ENCODE measurements around the gene RIOK3.
"Not testable (repeated sequence)": the region's sequence is repeated elsewhere in the genome, so short reads cannot be mapped to it uniquely, and the experiment has no call there.

RIOK3 gene, protein sequence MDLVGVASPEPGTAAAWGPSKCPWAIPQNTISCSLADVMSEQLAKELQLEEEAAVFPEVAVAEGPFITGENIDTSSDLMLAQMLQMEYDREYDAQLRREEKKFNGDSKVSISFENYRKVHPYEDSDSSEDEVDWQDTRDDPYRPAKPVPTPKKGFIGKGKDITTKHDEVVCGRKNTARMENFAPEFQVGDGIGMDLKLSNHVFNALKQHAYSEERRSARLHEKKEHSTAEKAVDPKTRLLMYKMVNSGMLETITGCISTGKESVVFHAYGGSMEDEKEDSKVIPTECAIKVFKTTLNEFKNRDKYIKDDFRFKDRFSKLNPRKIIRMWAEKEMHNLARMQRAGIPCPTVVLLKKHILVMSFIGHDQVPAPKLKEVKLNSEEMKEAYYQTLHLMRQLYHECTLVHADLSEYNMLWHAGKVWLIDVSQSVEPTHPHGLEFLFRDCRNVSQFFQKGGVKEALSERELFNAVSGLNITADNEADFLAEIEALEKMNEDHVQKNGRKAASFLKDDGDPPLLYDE

DNA sequence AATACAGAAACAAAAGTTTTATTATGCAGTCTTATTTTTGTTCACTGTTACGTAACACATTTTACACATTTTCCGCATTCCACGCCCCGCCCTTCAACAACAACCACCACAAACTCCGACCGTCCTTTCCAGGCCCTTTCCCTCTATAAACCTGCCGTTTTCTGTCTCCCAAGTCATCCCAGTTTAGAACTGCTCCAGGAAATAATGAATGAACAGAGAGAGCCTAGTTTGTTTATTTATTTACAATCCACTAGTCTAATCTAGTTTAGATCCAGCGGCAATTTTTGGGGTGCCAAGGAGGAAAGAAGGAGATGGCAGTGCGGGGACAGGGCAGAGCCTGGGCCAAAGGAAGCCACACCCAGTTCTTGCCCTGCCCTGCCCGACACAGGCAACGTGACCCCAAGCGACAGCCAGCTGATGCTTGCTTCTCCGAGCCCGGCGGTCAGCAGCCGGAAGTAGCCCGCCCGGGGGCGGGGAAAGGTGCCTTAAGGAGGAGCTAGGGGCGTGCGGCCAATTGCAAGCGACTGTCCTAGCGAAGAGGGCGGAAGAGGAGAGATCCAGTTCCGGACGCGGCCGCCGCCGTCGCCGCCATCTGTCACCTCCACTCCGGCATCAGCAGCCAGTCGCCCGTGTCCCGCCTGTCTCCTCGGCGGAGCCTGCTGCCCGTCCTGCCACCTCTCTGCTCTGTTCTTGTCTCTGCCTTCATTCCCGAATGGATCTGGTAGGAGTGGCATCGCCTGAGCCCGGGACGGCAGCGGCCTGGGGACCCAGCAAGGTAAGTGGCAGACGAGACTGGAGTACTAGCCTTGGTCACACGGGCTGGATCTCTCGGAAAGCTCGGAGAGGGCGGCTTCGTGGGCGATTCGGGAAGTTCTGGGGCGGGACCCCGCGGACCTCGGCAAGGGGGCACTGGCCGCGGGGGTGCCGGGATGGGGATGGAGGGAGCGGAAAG lies at the start of gene RIOK3:
TSS of gene RIOK3 (plus strand) at position 560 of the 952 bp plus-strand sequence. CDS start at position 713, 153 bp downstream.
- no peak for FAIRE-seq

DNA sequence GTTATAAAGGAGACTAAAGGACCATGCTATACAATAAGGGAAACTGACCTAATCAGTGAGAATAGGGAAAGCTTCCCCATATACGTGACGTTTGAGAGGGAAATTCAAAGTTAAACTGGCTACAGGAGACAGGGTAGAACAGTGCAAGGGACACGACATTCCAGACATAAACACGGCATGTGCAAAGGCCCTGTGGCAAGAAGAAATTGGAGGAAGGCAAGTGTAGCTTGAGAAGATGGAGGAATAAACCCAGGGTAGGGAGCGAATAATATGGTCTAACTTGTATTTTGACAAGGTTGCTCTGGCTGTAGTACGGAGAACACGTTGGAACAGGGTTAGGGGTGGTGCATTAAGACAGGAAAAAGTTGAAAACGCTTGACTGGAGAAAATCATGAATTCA lies 49.8 kb upstream of the RIOK3 start:
- no peak for FAIRE-seq

DNA sequence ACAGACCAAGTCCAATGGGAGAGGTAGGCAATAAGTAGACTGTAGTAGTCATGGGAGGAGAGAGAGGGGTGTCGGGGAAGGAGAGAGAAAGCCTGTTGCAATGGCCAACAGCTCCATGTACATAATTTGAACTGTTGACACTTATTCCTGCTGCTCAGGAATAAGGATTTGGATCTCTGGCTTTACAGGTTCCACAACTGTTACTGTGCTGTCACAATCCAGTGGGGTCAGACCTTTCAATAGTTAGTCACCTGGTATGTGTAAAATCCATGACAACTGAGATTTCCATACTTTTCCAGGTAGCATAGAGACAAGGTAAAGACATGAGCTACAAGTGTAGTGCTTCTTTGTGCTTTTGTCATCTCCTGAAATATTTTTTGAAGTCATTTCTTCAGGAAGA lies 47.5 kb upstream of the RIOK3 start:
- no peak for FAIRE-seq

DNA sequence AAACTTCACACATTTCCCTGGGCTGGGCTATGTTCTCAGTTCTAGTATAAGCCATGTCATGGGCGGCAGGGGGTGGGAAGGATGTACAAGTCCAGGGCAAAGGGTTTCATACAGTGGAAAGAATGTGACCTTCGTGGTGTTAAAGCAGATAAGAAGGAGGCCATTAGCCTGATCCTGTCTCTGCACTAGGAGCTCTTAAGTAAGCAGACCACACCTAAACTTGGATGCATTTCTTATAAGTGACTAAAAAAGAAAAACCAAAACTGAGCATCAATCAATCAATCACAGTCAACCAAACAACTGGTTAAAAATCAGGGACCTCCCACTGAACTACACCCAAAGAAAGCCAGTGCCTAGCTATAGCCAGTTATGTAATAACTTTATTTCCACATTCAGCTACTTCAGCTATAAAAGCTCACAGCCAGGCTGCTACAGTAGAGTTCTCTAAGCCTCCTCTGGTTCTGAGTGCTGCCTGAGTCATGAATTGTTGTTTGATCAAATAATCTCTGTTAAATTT lies 46.8 kb upstream of the RIOK3 start:
- FAIRE-seq: no peak

DNA sequence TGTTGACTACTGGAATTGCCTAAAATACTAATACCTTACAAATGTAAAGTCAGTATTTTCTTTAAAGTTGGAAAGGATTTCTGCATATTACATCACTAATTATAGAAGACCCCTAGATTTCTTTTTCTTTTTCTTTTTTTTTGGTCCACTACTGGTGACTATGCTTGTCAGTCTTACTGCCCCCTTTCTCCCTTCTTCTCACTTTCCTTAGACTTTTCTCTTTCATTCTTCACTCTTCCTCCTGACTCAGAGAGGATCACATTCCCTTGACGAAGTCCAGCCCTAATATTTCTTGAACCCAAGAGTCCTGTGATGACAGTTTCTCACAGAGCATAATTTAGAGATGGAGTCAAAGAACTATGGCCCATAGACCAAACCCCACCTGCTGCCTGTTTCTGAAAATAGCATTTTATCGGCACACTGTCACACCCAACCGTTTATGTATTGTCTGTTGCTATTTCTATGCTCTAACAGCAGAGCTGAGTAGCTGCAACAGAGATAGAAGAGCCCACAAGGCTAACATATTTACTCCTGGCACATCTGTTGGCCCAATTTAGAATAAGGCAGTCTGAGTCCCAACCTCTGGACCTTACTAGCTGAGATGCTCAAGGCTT lies 40.6 kb upstream of the RIOK3 start:
- FAIRE-seq: no peak

DNA sequence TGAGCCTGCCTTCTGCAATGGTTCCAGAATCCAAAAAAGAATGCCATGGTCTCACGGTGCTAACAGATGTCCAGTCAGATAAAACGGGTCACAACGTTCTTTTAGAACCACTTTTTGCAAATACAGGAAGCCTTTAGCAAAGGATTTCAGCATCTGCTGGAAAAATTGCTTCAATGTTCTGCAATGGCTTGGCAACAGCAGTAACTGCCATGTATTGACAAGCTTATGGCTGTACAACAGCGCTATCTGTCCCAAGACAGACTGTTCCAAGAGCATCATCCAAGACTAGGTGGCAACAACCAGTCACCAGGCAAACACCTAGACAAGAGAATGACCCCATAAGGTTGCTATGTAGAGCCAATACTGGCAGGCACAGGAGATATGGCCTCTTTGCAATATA lies 37.6 kb upstream of the RIOK3 start:
- FAIRE-seq: no peak

DNA sequence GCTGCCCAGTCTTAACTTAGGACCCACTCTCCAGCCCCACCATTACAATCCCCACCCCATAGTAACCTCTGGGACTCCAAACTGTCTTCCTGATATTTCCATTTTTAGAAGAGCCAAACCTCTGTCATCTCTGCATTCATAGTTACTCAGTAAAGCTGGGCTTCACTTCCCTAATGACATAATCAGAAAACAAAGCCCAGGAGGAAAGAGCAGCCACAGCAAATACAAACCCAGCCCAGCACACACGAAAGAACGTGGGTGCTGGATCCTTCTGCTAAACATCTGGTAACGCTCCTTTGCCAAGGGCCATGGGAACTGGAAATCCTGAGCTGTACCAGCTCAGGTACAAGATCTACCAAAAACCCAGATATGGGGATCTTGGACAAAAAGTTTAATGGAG lies 36.8 kb upstream of the RIOK3 start:
- FAIRE-seq: no peak

DNA sequence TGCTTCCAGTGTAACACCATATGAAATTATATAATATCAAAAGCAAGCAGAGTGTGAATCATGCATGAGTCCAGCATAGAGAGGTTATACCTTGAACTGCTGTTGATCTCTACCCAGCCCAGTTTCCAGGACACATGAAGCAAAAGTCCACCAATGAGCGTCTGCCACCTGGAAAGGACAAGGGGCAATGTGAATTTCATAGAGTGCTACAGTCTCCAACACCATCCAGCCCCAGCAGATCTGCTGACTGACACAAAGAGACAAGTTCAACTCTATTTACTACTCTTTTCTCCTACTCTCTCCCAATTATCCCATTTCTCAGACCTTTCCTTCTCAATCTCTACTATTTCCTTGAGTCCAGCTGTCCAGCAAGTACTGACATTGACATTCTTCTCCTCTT lies 31.8 kb upstream of the RIOK3 start:
- no peak for FAIRE-seq

DNA sequence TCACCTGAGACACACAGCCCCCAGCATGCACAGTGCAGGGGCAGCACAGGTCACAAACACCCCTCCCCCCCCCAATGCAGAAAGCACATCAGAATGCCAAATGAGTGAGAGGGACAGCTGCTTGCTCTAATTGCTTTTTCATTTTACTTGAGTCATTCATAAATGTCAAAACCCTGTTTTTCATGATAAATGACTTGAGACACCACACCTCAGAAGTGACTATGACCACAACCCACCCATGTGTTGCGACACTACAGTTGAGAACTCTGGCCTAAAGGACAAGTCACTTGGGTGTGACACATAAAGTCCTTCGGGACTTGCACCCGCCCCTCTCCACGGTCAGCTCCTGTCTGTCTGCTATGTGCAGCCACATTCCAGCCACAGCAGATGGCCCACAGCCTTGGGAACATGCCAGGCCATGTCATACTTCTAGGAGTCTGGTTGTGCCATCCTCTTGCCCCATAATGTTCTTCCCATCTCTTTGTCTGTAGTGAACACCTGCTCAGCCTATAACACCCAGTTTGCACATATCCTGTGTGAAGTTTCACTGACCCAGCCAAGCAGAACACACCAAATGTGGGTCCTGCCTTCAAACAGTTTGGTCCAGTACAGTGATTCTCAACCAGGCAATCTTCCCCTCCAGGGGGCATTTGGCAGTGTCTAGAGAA lies 30.2 kb upstream of the RIOK3 start:
- no peak for FAIRE-seq

DNA sequence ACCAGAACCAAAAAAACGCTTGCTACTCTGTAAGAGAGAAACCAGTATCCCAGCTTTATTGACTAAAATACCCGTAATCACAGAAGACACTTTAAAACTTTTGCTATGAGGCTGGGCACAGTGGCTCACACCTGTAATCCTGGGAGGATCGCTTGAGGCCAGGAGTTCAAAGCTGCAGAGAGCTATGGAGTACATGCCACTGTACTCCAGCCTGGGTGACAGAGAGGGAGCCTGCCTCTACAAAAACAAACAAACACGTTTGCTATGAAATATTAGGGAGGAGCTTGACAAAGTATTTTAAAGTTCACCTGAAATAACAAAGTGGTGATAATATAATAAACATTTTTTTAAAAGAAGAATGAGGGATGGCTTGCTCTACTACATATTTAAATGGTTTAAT lies 28.5 kb upstream of the RIOK3 start:
- no peak for FAIRE-seq

DNA sequence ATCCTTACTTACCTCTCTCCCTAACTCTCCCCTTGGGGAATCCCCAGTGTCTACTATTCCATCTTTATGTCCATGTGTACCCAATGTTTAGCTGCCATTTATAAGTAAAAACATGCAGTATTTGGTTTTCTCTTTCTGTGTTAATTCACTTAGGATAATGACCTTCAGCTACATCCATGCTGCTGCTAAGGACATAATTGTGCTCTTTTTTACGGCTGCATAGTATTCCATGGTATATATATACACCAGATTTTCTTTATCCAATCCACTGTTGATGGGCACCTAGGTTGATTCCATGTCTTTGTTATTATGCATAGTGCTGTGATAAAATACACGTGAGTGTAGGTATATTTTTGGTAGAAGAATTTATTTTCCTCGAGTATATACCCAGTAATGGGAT lies 24.3 kb upstream of the RIOK3 start:
- no peak for FAIRE-seq

DNA sequence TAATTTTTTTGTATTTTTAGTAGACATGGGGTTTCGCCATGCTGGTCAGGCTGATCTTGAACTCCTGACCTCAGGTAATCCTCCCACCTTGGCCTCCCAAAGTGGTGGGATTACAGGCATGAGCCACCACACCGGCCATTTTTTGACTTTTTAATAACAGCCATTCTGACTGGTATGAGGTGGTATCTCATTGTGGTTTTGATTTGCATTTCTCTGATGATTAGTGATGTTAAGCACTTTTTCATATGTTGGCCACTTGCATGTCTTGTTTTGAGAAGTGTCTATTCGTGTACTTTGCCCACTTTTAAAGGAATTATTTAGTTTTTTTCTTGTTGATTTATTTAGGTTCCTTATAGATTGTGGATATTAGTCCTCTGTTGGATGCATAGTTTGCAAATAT lies 23.5 kb upstream of the RIOK3 start:
- FAIRE-seq: not testable (repeated sequence)

DNA sequence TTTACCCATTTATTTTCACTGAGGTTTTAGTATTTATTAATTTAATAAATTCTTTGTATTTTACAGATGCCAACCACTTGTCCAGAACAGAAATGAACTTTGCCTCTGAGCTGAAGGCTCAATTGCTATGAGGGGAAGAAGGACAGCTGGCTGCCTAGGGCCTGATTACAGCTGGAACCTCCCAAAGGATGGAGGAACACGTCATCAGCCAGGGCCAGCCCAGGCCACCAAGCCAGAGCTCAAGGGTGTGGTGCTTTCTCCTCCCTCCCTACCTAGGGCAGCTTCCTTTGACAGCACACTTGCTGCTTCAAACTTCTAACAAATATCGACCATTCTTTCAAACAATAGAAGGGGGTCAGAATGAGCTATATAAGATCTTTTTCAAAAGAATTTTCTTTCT lies 19.7 kb upstream of the RIOK3 start:
- no peak for FAIRE-seq

DNA sequence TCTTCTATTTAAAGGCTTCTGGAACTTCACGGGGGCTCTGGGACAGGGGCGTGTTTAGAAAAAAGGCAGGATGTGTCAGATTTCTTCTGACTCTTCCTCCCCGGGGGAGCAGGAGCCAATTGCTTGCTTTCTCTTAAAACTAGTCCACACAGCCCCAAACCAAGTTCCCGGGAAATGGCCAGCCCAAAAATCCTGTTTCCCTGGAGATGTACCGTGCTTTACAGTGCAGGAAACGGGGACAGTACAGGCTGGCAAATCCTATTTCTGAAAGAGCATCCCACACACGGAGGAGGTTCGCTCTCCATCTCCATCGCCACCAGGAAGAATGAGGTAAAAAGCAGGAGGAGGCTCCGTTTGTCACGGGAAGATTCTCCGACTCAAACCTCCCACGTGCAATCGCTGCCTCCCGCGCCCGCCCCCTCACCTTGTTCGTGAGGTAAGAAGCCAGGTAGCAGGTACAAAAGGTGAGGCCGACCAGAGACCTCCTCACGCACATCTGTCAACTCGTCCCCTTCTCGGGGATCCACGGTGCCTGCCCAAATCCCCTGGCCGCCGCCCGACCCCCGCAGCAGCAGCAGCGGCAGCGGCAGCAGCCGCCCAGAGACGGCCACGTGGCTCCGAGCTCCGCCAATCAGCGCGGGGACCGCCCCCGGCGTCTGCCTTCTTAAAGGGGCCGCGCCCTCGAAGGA lies 15.6 kb upstream of the RIOK3 start:
- FAIRE-seq: no peak

DNA sequence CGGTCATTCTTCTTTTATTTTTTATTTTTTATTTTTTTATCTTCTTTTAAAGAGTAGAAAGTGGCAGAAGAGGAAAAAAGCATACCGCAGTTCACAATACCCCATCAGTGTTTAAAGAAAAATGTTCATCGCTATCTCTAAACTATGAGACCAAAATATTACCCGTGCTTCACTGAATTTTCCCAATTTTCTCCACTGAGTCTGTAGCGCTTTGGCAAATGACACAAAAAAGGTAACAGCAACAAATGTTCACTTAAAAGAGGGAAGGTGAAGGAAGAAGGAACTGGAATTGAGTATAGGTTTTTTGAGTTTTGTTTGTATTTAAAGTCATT lies 15.1 kb upstream of the RIOK3 start:
- FAIRE-seq: no peak

DNA sequence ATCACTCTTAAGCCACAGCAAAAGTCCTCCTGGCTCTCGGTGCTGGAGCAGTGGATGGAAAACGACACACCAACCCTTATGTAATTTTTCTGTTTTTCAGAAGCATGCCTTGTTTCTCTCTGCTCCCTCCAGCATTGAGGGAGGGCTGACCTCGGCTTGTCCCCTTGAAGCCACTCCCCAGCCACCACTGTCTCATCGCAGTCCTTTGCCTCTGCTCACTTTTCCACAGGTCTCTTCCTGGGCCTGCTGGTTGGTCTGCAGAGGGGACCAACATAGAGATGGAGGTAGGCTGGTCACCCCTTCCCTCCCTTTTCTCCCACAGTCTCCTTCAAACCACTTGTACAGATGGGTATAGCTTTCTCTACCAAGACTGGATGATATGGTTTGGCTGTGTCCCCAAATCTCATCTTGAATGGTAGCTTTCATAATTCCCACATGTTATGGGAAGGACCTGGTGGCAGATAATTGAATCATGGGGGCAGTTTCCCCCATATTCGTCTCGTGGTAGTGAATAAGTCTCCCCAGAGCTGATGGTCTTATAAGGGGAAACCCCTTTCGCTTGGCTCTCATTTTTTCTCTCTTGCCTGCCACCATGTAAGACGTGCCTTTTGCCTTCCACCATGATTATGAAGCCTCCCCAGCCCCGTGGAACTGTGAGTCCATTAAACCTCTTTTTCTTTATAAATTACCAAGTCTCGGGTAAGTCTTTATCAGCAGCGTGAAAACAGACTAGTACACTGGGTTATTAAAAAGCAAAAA lies 14.3 kb upstream of the RIOK3 start:
- no peak for FAIRE-seq

DNA sequence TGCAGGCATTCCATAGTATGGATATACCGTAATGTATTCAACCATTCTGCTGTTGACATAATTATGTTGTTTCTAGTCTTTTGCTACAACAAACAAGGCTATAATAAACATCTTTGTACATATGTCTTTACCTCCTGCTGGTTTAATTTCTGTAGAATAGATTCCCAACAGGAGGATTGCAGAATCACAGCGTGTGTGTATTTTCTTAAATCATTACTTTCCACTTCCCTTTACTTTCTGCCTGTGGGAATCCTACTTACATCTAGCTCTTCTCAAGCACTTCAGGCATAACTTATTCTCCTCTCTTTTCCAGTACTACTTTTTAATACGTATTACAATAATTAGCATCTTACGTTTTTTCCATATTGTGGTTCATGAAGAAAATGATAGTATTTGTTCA lies 13.0 kb upstream of the RIOK3 start:
- FAIRE-seq: no peak

DNA sequence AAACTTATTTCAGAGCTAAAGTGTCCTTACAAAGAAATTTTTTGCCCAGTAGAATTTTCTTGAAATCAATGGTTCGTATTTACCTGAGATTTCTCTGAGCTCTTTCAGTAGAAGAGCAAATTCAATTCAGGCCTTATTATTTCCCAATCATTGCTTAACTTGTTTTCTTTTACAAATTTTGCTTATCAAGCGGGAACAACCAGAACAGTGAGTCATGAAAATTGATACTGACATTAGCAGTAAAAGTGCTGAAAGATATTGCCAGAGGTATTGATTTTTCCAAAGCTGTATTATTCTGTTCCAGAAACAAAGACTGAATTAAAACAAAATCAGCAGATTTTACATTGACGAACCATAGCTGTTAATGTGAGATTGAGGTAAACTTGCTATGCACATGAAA lies 10.1 kb upstream of the RIOK3 start:
- no peak for FAIRE-seq

DNA sequence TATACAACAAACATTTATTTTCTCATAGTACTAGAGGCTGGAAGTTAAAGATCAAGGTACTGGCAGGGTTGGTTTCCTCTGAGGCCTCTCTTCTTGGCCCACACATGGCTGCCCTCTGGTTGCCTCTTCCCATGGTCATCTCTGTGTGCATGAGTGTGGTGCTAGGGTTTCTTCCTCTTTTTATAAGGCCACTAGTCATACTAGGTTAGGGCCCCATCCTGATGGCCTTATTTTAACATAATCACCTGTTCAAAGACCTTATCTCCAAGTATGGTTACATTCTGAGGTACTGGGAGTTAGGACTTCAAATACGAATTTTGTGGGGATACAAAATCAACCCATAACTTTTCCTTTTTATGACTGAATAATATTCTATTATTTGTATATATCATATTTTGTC lies 4.8 kb upstream of the RIOK3 start:
- FAIRE-seq: no peak

DNA sequence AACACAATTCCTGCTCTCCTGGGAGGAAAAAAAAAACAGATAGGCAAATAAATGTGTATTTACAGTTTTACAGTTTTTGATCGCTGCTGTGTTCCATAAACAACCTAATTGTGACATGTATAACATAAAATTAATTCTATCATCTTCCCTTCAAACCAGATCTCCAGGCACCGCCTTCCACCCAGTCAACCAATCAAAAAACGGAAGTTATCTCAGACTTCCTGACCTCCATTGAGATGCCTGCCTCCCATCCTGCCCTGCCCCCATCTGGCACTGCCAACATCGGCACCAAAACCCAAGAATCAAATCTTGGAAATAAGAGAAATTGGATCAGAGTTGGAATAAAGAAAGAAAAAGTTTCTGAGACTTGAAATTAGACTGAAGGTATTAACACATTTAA lies 3.1 kb upstream of the RIOK3 start:
- no peak for FAIRE-seq

DNA sequence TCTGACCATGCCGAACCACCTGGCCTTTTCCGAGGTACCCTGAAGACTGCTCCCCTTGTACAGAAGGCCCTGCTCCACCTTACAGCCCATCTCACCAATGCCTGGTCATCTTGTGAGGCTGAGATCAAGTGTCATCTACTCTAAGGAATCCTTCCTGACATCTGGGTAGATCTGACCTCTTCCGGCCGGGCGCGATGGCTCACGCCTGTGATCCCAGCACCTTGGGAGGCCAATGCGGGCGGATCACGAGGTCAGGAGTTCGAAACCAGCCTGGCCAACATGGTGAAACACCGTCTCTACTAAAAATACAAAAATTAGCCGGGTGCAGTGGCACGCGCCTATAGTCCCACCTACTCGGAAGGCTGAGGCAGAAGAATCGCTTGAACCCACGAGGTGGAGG lies 2.1 kb upstream of the RIOK3 start:
- FAIRE-seq: no peak
